Lower leg skin (tissue), 3 donors: ENCODE results near the gene SMARCE1.

ENCODE experiments used
- CTCF ChIP-seq, 3 donors: fragments of 450-650 bp; IDR thresholded peaks; one replicate each; pipeline ENCODE4 v1.5.1; 2016; ENCODE audit warnings: antibody characterized with exemption in 3 of 3, mild to moderate bottlenecking in 3 of 3, moderate library complexity in 2 of 3
- POLR2A ChIP-seq, 2 donors: fragments of 450-650 bp; IDR thresholded peaks; one replicate each; pipeline ENCODE4 v1.6.1; 2016 to 2017; ENCODE audit warnings: antibody characterized with exemption in 2 of 2, mild to moderate bottlenecking in 1 of 2, moderate library complexity in 1 of 2

GRCh38 chr17:40590742-40591141, 56.9 kb downstream of the SMARCE1 start:
- TF ChIP-seq CTCF (IDR thresholded peaks at IDR 0.05) (no peak), POLR2A (IDR thresholded peaks at IDR 0.05) (no peak)
